HepG2 (cell line): ENCODE results near the gene ZFP36L2. TPM values are rescaled to one million over a fixed set of nuclear protein-coding genes. Genes with fewer than 3 reads are reported as not detected.

ENCODE experiments used
- HMGXB3 ChIP-seq: sonication (generic); formaldehyde crosslinking; IDR thresholded peaks from 2 replicates; pipeline ENCODE4 v1.4.0; 2020; ENCODE audit warnings: missing genetic modification reagents, borderline replicate concordance
- IRF9 ChIP-seq: sonication (generic); formaldehyde crosslinking; IDR thresholded peaks from 2 replicates; pipeline ENCODE4 v1.8.0; 2022; ENCODE audit warnings: missing genetic modification reagents, mild to moderate bottlenecking, borderline replicate concordance
- KDM2A ChIP-seq: sonication (generic); formaldehyde crosslinking; IDR thresholded peaks from 2 replicates; pipeline ENCODE4 v1.4.0; 2020; ENCODE audit warnings: low read depth, missing genetic modification reagents, borderline replicate concordance
- PAXIP1 ChIP-seq: sonication (generic); formaldehyde crosslinking; conservative IDR thresholded peaks from 2 replicates; pipeline ENCODE4 v1.4.0; 2020; ENCODE audit warnings: mild to moderate bottlenecking, missing genetic modification reagents, moderate library complexity
- PBX2 ChIP-seq: IDR thresholded peaks from 2 replicates; pipeline ENCODE4 v1.6.1; 2016; ENCODE audit warnings: control low read depth
- RFX1 ChIP-seq: fragments of 450-650 bp; IDR thresholded peaks from 2 replicates; pipeline ENCODE4 v1.6.1; 2017
- SCMH1 ChIP-seq: sonication (generic); formaldehyde crosslinking; IDR thresholded peaks from 2 replicates; pipeline ENCODE4 v1.9.0; 2021; ENCODE audit warnings: missing genetic modification reagents, mild to moderate bottlenecking, borderline replicate concordance
- STAG1 ChIP-seq: sonication (generic); formaldehyde crosslinking; IDR thresholded peaks from 2 replicates; pipeline ENCODE4 v1.4.0; 2020; ENCODE audit warnings: missing genetic modification reagents
- polyA plus RNA-seq, 8 experiments: library from polyadenylated mRNA; depleted of rRNA in 3 of 8; stranded (reverse) in 7 of 8; unstranded in 1 of 8; fragments of >200 nt; fragmentation: Illumina TruSeq in 4 of 8; extraction: Trizol in 4 of 8; gene quantifications; 2 replicates each; pipeline versions ENCODE4 v1.2.1 to v1.2.3, GENCODE V29; 2011 to 2016; ENCODE audit warnings: low read depth in 4 of 8, missing spikeins in 1 of 8, mixed read lengths in 1 of 8; ENCODE audit not compliant: insufficient read depth in 1 of 8
- total RNA-seq, 5 experiments: library from RNA; depleted of rRNA; stranded (reverse); fragments of >200 nt; fragmentation: Illumina TruSeq; extraction: Trizol; gene quantifications; 2 replicates each; pipeline ENCODE4 v1.2.3, GENCODE V29; 2016; ENCODE audit warnings: low read depth in 1 of 5

Gene ZFP36L2
- total and polyA plus RNA-seq, 2 of the 13 experiments (the other 11 are each of a cell fraction or from before 2014, with no cell fraction given): 11.2 to 21.8 TPM

- TF ChIP-seq HMGXB3 (no peak; the same call in 1 of the 2 replicates), PAXIP1 (CRISPR knock-in tag) (peak; percentile 70; the same call in 1 of the 2 replicates), PBX2 (CRISPR knock-in tag) (no peak), KDM2A (CRISPR knock-in tag) (peak; percentile 87), STAG1 (CRISPR knock-in tag) (no peak; the same call in 1 of the 2 replicates), RFX1 (no peak), IRF9 (CRISPR knock-in tag) (peak; percentile 79; the same call in 1 of the 2 replicates), SCMH1 (CRISPR knock-in tag) (no peak)
Observed at GRCh38 chr2:43219383-43220228, 6.8 kb downstream of the ZFP36L2 start (continued).
